ENCODE measurements around the gene ZNF468. TPM values are rescaled to one million over a fixed set of nuclear protein-coding genes. Genes with fewer than 3 reads are reported as not detected.
"Not testable (repeated sequence)": the region's sequence is repeated elsewhere in the genome, so short reads cannot be mapped to it uniquely, and the experiment has no call there.

The ZNF468 gene
- total RNA-seq, 1 donor from 2014 or later, result 13.3 TPM

DNA sequence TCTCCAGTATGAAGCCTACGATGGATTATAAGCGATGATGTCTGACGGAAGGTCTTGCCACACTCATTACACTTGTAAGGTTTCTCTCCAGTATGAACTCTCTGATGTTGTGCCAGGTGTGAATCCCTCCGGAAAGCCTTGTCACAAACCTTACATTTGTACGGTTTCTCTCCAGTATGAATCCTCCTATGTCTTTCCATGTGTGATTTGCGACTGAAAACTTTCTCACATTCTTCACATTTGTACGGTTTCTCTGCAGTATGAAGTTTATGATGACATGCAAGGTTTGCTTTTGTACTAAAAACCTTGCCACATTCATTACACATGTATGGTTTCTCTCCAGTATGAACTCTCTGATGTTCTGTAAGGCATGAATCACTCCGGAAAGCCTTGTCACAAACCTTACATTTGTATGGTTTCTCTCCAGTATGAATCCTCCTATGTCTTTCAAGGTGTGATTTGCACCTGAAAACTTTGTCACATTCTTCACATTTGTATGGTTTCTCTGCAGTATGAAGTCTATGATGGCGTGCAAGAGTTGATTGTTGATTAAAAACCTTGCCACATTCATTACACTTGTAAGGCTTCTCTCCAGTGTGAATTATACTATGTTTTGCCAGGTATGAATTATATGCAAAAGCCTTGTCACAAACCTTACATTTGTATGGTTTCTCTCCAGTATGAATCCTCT, 57.3 kb downstream of the ZNF468 start:
- H3K4me1 Mint-ChIP-seq; intact Hi-C loops (cut with micrococcal nuclease); H3K27me3 Mint-ChIP-seq; DNase-seq; H3K4me3 Mint-ChIP-seq; H3K27ac Mint-ChIP-seq: not testable (repeated sequence)
- Mint-ChIP-seq H3K9me3 (peaks cover 44% of the 10 kb centered on the region), H3K36me3 (ENCODE audit: low read depth) (peaks cover 82% of the 10 kb centered on the region)

DNA sequence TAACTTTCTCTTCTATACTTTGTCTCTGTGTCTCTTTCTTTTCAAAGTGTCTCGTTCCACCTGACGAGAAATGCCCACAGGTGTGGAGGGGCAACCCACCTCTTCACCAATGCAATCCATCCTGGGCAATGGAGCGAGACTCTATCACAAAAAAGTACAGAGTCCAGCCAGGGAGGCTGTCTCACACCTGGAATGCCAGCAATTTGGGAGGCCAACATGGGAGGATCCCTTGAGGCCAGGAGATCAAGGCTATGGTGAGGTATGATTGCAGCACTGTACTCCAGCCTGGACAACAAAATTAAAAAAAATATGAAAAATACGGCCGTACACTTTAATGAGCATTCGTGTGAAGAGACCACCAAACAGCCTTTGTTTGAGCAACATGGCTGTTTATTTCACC, 68.0 kb downstream of the ZNF468 start:
- H3K36me3 Mint-ChIP-seq (ENCODE audit: low read depth), result peaks cover 22% of the 10 kb centered on the region
- DNase-seq, result no peak
- H3K27ac Mint-ChIP-seq, result no peak overlapping the region
- H3K9me3 Mint-ChIP-seq, result peaks cover 25% of the 10 kb centered on the region
- peaks cover 22% of the 10 kb centered on the region for H3K4me1 Mint-ChIP-seq
- no peak overlapping the region for H3K4me3 Mint-ChIP-seq
- intact Hi-C loops (cut with micrococcal nuclease), result loop anchor here (5.0 to 10.0 kb wide), 3 partner anchors 52 to 135 kb away; partner anchors contain the start of genes ZNF320, ZNF611 and ZNF888
- H3K27me3 Mint-ChIP-seq, result no peaks in the 10 kb centered on the region

Other genes starting within 250 kb of the ZNF468 start
- 22.1 and 26.3 TPM in 2 replicates for gene ZNF83, start 219.3 kb downstream of the ZNF468 start, total RNA-seq
- 15.9 and 18.2 TPM in 2 replicates for gene ZNF611, start 122.6 kb downstream of the ZNF468 start, total RNA-seq
- gene ZNF600, start 70.8 kb downstream of the ZNF468 start, total RNA-seq, result 10.6 and 10.7 TPM in 2 replicates
- gene ZNF28, start 36.0 kb downstream of the ZNF468 start, total RNA-seq, result 18.0 TPM in 2 replicates
- gene ZNF320, start 40.0 kb upstream of the ZNF468 start, total RNA-seq, result 8.0 and 17.8 TPM in 2 replicates
- 4.4 and 6.5 TPM in 2 replicates for gene ZNF888, start 65.8 kb upstream of the ZNF468 start, total RNA-seq
- 8.9 TPM in 2 replicates for gene ZNF816, start 105.3 kb upstream of the ZNF468 start, total RNA-seq
- gene ERVV-1, start 156.3 kb upstream of the ZNF468 start, total RNA-seq, result not detected in 2 replicates
- not detected in 2 replicates for gene ERVV-2, start 187.1 kb upstream of the ZNF468 start, total RNA-seq
- gene ZNF160, start 245.8 kb upstream of the ZNF468 start, total RNA-seq, result 30.6 and 37.5 TPM in 2 replicates